Measurements from ENCODE around the gene DSN1.

The DSN1 gene

DNA sequence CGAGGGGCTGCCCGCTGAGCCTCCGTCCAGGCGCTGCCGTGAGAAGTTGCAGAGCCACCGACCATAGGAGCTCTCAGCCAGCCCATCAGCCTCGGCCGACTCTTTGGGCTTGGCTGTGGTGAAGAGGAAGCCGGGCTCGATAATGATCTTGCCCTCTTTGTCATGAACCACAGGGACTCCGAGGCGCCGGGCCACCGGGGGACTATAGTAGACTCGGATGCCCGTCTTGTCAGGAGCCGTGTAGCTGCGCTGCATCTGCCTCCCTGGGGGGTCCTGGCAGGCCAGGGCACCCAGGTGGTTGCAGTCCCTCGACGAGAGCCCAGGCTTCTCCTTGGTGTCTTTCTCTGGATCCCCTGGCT is 20.5 kb upstream of the DSN1 start:
- no peak for DNase-seq

DNA sequence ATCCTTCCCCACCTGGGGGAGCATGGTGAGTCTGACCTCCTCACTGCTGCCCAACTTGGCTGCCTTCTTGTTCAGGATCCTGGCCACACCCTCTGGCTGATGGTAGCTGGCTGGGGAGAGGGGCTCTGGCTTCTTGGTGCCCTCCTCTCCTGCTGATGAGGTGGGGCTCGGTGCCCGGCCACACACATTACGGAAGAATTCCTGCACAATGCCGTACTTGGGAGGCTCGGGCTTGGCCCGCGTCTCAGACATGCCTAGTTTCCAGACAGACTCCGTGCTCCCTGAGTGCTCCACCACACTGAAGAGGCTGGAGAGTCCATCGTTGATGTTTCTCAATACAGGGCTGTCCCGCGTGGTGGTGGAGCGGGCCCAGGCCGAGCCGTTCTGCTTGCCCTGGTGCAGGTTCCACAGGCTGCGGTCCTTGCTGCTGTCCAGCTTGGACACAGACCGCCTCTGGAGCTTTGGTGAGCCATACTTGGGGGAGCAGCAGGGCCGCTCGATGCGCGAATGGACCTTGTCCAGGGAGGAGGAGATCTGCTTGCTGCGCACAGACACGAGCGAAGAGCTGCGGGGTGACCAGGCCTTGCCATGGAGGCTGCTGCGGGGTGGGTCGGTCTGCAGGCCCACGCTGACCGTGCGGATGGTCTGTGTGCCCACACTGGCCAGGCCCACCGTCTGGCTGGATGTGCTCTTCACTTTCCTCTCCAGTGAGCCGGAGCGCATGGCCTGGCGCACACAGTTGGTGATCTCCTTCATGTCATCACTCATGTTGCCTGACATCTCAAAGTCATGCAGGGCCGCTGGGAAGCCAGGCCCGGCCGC is 19.9 kb upstream of the DSN1 start:
- no peak for DNase-seq

- no peak for DNase-seq
Observed at GRCh38 chr20:36792422-36792821, 18.9 kb upstream of the DSN1 start.

GRCh38 chr20:36791862-36792261 is 18.3 kb upstream of the DSN1 start:
- DNase-seq, result no peak

DNA sequence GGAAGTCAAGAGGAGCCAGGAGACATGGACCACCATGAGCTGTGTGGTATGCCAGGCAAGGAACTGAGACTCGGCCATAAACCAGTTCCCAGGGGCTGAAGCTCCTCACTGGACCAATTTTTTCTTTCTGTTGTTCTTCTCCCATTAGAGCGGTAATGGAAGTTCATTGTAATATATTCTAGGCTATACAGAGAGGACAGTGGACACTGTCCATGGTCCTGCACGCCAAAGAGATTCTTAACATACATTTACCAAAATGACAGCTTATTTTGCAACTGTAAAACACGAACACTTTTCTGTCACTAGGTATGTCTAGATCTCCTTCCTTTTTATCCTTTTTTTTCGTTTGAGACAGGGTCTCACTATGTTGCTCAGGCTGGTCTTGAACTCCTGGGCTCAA is 13.1 kb upstream of the DSN1 start:
- no peak for DNase-seq

DNA sequence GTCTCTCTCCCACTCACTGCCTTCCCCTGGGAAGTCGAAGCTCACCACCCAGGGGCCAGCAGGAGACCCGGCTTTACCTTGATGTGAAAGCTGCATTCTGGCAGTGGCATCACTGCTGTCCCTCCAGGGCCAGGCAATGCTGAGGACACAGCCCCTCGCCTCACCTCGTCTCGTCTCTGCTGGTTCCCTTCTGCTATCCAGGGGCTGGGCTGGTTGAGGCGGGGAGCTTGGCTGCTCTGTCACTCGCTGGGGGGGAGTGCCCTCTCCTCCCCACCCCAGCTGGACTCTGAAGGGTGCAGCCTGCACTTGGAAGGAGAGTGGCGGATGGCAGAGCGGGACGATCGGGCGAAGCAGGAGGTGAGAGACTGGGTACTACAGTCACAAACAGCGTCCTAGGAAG is 12.7 kb upstream of the DSN1 start:
- no peak for DNase-seq

DNA sequence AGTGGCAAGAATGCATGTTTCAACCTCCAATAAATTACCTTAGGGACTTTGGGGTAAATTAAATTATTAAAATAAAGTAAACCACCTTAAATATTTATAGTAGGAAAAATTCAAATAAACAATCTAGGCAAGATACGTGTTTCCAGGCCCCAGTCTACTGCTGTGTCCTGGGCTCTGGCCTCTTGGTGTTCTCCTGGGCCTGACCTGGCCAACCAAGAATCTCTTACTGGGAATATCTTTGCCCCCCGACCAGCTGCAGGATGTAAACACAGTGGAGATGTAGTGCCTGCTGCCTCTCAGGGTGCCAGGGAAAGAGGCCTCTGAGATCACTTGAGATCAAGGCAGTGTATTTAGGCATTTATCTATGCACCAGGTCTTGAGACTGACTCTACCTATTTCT is 11.7 kb upstream of the DSN1 start:
- no peak for DNase-seq

DNA sequence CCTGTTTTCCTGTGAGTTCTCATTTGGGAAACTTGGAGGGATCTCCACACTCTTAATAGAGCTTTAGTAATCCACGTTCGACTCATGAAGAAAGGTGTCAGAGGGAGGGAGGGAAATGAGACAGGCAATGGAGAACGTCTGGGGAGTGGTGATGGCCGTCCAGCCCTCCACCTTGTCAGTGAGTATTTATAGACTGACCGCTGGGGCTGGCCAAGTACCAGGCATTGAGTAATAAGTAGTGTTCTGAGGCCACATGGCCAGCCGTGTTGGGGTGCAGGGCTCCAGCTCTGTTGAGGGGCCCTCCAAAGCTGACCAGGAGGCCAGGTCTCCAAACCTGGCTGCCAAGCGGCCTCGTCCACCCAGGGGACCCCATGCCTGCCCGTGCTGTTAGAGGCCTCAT is 11.3 kb upstream of the DSN1 start:
- no peak for DNase-seq

GRCh38 chr20:36784116-36784515 is 10.6 kb upstream of the DSN1 start:
- DNase-seq, result no peak

- DNase-seq, result no peak
Observed at GRCh38 chr20:36779656-36780025, 6.1 kb upstream of the DSN1 start.

- DNase-seq, result no peak
Observed at GRCh38 chr20:36778831-36779655, 5.5 kb upstream of the DSN1 start.

- no peak for DNase-seq
Observed at GRCh38 chr20:36777576-36777975, 4.0 kb upstream of the DSN1 start.

GRCh38 chr20:36777167-36777566 is 3.6 kb upstream of the DSN1 start:
- DNase-seq, result no peak

DNA sequence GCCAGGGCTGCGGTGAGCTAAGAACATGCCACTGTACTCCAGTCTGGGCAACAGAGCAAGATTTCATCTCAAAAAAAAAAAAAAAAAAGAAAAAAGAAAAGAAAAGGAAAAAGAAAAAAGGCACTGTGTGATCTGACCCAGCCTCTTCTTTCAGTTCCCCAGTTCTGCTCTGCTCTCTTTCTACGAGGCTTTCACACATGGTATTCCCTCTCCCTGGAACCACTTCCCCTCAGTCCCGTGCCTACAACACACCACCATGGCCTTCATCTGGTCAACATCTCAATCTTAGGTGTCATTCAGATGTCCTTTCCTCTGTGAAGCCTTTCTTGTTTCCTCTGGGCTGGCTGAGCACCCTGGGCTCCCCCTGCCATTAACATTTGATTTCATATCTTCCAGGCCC is 2.3 kb upstream of the DSN1 start:
- DNase-seq, result no peak

- DNase-seq, result no peak
Observed at GRCh38 chr20:36775196-36775595, 1.6 kb upstream of the DSN1 start.

- DNase-seq, result no peak
Observed at GRCh38 chr20:36773107-36773596, 411 bp downstream of the DSN1 start.

DNA sequence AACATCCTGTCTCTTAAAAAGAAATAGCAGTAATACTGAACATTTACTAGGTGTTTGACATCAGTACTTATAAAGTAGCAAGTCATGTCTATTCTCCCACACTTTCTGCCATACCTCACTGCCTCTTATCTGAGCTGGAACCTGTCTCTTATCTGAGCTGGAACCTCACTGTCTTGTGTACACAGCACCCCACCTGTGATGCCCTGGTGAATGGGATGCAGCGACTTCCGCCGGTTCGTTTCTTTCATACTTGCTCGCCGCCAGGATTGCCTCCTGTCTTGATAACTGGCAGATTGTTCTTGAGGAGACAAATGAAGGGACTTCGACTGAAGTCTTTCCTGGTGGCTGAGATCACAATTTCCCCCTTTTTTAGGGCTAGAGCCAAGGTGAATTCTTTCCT is 2.9 kb downstream of the DSN1 start:
- no peak for DNase-seq

- DNase-seq, result no peak
Observed at GRCh38 chr20:36768768-36769430, 4.7 kb downstream of the DSN1 start.

DNA sequence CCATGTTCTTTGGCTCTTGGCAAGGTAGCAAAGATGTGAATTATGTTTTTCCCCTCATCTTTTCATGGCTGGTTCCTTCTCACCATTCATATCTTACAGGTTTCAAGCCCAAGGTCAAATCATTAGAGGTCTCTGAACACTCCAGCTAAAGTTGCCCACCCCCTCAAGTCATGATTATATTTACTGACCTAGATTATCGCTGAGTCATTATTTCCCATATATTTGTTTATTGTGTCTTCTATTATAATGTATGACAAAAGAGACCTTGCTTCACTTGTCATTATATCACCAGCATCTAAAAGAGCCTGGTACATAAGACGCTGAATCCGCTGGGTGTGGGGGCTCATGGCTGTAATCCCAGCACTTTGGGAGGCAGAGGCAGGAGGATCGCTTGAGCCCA is 12.4 kb downstream of the DSN1 start:
- DNase-seq, result no peak

DNA sequence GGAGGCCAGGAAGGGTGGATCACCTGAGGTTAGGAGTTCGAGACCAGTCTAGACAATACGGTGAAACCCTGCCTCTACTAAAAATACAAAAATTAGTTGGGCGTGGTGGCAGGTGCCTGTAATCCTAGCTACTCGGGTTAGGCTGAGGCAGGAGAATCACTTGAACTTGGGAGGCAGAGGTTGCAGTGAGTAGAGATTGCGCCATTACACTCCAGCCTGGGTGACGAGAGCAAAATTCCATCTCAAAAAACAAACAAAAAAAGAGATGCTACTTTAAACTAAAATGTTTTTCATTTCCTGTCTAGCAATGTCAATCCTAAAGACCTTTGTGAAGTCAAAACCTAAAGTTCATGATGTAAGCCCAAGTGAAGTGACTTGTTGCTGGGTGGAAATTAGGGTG is 12.9 kb downstream of the DSN1 start:
- no peak for DNase-seq

DNA sequence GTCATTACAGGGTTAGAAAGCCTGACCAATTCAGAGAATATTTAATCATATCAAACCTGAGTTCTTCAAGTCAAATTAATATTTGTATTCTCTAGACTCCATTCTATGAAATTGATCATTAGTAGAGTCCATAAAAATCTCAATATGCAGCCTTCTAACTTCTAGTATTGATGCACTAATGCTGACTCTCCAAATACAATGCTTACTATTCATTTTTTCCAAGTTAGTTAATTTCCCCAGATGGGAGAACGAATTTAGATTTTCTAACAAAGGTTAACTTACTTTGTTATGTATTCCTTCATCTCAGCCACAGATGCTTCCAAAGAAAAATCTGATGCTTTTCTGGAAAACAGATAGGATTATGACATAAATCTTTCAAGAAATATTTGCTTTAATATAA is 15.3 kb downstream of the DSN1 start:
- no peak for DNase-seq

GRCh38 chr20:36756496-36756895 is 17.1 kb downstream of the DSN1 start:
- no peak for DNase-seq

GRCh38 chr20:36754656-36755222 is 18.8 kb downstream of the DSN1 start:
- DNase-seq, result peak; percentile 37

Measured in activated gamma-delta T cell treated with Interleukin-2 at 50 U/mL for 16 hours (primary cell).